Measurements from ENCODE around the gene DISP3.

The DISP3 gene

DNA sequence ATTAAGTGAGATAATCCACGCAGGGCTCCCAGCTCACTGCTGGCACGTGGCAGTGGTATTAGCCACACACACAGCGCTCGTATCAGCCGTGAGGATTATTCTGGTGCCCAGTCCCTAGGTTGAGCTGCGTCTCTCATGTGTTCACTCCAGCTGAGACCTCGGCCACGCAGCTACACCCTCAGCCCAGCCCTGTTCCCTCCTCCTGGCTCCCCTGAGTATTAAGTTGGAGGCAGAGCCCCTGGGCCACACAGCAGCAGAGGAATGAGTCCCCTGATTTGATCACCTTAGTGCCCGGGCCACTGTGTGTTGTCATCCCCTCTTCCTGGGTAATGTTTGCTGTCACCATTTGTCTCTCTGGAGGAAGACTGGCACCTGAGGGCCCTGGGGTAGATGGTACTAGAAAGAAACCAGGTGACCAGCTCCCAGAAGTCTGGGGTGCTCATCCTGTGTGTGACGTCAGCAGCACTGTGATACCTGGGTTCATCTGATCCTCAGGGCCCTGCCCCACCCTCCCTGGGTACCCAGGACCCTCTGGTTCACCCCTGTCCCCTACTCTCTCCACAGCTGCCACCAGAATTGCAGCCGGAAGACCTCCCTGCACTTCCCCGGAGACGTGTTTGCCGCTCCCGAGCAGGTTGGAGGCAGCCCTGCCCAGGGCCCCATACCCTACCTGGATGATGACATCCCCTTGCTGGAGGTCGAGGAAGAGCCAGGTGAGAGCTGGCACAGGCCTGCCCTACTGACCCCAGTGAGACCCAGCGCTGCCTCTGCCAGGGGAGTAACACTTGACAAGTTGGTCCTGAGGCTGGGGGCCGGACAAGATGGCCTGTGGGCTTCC lies 40.1 kb downstream of the DISP3 start:
- no peak for DNase-seq

DNA sequence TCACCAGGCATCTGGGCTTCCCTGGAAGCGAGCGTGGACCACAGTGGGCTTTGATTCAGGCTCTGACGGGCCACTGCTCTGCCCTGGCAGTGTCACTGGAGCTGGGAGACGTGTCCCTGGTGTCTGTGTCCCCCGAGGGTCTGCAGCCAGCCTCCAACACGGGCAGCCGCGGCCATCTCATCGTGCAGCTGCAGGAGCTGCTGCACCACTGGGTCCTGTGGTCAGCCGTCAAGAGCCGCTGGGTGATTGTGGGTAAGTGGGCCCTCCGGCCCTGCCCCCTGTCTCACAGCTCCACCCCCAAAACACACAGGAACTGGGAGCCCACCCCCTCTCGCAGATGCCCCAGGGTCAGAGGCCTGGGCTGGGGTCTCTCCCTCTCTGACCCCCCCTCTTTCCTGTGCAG lies 40.7 kb downstream of the DISP3 start:
- no peak for DNase-seq

DNA sequence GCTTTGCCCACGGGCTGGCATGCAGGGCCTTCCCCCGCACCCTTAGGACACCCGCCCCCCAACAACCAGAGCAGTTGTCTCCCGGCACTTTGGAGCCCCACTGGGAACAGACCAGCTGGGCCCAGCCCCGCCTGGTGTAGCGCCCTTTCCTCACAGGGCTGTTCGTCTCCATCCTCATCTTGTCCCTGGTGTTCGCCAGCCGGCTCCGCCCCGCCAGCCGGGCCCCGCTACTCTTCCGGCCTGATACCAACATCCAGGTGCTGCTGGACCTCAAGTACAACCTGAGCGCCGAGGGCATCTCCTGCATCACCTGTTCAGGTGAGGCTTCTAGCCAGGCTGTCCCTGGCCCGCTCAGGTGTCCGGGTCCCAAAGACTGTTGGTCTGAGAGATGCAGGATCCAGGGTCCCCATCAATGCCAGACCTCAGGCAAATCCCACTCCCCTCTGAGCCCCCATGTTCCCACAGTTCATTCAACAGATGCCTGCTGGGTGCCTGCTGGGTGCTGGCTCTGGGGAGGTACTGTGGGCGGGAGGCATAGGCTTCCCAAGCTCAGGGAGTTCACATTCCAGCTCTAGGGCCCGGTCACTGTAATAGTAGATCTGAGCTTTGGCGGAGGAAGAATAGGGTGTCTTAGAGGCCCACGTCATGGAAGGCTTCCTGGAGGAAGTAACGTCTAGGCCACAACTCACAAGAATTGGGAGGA lies 41.7 kb downstream of the DISP3 start:
- no peak for DNase-seq

DNA sequence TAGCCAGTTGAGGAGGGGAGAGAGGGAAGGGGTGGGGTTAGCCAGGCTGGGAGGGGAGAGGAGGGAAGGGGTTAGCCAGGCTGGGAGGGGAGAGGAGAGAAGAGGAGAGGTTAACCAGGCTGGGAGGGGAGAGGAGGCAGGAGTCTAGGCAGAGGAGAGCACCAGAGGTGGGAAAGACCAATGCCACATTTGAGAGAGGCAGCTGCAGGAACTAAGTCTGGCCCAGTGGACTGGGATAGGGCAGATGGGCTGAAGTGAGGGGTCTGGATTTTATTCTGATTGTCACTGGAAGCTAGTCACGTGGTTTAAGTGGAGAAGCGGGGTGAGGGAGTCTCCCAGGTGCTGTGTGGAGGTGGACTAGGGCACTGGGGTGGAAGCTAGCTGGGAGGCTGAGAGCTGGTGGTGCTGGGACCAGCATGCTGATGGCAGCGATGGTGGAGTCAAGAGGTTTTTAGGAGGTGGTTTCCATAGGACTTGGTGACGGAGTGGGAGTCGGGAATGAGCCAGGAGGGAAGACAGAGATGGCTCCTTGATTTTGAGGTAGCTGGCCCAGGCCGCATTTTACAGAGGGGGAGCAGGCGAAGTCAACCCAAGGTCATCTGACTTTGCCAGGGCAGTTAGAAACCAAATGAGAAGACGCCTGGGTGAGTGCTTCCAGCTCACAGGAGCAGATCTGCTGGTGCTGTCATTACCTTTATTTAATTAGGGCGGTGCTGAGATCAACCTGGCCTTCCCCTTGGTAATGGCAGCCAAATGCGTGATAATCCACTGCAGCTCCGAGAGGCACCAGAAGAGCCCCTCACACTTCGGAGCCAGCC lies 42.8 kb downstream of the DISP3 start:
- DNase-seq: no peak

DNA sequence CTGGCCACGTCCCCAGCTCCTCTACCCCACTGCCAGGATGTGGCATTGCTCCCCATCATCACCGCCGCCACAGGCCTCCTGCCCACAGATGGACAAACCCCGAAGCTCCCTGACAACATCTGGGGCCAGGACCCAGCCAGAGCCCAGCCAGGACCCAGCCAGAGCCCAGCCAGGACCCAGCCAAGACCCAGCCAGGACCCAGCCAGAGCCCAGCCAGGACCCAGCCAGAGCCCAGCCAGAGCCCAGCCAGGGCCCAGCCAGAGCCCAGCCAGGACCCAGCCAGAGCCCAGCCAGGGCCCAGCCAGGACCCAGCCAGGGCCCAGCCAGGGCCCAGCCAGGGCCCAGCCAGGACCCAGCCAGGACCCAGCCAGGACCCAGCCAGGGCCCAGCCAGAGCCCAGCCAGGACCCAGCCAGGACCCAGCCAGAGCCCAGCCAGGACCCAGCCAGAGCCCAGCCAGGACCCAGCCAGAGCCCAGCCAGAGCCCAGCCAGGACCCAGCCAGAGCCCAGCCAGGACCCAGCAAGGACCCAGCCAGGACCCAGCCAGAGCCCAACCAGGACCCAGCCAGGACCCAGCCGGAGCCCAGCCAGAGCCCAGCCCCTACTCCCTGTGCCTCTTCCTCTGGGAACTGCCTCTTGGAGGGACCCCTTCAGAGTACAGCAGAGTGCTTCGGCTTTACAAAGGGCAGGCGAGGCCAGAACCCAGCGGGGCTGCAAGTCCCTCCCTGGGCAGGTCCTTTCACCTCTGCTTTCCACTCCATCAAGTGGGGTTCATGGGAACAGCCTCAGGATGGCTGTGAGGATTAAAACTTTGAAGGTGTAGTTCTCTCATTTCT lies 43.7 kb downstream of the DISP3 start:
- no peak for DNase-seq

DNA sequence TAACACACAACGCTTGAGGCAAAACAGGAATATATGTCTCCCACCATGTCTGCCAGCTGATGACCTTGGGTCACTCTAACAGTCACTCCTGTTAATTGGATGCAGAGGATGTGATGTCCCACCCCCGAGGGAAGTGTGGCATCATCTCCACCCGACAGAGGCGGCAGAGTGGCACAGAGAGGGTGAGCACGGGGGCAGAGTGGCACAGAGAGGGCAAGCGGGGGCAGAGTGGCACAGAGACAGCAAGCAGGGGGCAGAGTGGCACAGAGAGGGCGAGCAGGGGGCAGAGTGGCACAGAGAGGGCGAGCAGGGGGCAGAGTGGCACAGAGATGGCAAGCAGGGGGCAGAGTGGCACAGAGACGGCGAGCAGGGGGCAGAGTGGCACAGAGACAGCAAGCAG lies 44.3 kb downstream of the DISP3 start:
- no peak for DNase-seq

DNA sequence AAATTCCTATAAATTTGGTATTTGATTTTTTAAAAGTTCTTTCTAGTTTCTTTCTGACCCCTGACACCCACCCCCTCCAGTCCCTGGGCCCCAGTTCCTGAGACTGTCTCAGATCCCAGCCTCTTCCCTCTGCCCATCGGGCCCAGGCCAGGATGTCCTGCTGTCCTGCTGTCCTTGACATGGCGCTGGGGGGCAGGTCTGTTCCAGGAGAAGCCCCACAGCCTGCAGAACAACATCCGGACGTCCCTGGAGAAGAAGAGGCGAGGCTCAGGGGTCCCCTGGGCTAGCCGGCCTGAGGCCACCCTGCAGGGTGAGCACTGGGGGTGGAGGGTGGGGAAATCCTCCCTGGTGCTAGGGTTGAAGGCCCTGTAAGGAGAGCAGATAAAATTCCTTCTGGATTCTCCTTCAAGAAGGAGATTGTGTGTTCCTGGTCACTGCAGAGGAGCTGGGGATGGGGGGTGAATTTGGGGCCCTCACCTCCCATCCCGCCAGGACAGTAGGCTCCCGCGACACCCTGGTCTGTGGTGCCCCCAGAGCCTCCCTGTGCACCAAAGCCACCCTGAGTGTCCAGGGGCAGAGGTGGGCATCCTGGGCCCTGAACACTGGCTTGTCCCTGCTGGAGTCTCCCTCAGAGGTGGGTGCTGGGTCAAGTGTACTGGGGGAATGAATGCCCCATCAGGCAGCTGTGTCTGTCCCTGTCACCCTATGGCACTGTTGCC lies 45.0 kb downstream of the DISP3 start:
- no peak for DNase-seq

DNA sequence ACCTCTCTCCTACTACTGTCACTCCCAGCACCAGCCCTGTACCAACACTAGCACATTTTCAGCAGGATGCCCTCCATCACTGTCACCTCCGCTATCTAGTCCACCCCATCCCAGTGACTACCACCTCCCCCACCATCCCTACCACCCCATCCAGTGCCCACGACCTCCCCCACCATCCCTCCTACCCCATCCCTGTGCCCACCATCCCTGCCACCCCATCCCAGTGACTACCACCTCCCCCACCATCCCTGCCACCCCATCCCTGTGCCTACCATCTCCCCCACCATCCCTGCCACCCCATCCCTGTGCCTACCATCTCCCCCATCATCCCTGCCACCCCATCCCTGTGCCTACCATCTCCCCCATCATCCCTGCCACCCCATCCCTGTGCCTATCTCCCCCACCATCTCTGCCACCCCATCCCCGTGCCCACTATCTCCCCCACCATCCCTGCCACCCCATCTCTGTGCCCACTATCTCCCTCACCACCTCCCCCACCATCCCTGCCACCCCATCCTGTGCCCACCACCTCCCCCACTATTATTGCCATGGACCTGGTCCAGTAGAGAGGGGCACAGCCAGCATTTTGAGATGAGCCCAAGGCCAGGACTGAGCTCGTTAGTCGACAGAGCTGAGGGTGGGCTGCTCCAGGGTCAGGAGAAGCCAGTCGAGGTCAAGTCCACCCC lies 45.7 kb downstream of the DISP3 start:
- DNase-seq: no peak

DNA sequence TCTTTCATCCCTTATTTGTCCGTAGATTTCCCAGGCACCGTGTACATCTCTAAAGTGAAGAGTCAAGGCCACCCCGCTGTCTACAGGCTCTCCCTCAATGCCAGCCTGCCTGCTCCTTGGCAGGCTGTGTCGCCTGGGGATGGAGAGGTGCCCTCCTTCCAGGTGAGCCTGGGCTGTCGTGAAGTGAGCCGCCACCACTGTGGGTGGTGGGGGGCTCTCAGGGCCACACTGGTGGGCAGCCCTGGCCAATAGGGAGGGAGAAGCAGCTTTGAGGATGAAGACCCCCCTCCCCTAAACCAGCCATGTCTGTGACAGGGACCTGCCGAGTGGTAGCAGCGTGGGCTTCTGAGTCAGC lies 46.2 kb downstream of the DISP3 start:
- DNase-seq: no peak

DNA sequence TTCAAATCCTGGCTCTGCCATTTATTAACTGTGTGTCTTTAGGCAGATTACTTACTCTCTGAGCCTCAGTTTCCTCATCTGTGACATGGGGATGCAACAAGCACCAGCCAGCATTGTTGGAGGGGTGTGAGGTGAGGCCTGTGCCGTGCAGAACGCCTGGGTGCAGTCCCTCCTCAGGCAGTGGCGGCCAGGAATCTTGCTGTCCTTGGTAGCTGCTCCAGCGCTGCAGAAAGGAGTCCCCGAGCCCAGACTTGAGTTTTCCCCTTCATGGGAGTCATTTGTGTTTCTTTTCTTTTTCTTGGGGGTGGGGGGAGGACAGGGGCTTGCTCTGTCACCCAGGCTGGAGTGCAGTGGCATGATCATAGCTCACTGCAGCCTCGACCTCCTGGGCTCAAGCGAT lies 46.6 kb downstream of the DISP3 start:
- DNase-seq: no peak

DNA sequence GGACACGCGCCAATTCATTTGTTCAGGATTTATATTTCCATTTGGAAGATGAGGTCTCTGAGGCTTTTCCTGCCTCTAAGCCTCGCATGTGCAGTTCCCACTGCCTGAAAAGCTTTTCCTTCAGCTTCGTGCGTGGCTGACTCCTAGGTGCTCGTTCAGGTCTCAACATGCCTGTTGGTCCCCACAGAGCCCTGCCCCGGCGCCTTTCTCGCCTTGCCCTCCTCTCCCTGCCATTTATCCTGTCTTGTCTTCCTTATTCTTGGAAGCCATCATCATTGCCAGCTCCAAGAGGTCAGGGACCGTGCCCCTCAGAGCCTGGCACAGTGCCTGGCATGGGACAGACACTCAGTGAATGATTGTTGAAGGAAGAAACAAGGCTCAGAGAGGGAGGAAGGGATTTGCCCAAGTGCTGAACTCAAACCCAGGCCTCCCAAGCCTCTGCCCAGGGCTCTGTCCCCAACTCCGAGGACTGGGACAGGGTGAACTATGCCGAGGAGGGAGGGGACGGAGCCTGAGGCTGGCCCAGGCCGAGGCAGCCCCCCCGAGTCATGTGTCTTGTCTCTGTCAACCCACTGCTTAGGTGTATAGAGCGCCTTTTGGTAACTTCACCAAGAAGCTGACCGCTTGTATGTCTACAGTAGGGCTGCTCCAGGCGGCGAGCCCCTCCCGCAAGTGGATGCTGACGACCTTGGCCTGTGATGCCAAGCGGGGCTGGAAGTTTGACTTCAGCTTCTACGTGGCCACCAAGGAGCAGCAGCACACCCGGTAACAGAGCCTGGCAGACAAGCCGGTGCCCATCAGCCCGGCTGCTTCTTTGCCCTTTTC lies 47.3 kb downstream of the DISP3 start:
- no peak for DNase-seq

DNA sequence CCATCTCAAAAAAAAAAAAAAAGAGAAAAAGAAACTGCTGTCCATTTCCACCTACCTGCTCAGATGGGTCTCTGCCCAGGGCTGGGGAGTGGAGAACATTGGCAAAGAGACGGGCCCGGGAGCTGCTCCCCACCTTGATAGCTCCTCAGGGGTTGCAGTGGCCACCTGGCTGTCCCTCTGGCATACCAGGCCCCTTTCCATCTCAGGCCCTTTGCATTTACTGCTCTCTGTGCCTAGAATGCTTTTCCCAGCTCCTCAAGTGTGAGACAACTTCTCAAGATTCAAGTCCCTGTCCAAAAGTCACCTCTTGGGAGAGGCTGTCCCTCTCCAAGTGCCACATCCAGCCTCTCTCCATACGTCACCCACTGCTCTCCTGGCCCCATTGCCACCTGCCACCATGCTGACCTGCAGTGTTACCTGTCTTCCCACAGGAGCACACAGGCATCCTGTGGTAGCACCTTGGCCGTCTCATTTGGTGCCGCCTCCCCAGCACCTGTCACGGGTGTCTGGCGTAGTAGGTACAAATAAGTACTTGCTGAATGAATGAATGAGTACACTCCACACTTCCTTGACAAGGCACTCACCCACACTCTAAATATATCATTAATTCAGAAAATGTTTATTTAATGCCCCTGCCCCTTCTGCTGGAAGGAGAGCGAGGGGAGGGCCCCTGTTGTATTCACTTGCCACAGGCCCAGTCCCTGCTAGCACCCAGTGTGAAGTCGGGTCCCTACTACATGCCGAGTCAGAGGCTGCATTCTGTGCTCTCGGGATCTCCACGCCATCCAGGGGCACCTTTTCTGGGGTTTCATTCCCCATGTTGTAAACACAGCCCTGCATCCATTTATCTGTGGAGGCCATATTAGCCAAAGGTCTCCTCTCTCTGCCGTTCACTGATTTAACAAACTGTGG lies 48.8 kb downstream of the DISP3 start:
- DNase-seq: no peak

DNA sequence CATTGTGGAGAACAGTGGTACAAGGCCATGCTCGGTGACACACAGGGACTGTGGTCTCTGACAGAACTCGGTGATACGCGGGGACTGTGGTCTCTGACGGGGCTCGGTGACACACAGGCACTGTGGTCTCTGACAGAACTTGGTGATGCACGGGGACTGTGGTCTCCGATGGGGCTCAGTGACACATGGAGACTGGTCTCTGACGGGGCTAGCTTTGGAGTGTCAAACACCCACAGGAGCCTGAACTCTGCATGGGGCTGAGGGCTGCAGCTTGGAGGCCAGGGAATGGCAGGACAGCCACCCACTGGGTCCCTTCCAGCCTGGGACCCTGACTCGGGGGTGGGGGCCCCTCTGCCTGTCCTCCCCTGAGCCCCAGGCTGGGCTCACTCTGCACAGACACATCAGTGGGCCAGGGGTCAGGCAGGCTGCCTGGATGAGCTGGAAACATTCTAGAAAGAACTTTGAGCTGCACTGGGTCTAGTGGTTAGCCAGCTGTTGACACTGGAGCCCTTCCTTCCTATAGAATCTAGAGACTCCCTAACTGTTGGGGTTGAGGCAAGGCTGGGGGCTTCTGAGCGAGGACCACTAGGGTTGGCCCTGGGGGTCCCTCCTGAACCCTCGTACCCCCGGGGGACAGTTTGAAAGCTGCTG lies 49.8 kb downstream of the DISP3 start:
- no peak for DNase-seq

DNA sequence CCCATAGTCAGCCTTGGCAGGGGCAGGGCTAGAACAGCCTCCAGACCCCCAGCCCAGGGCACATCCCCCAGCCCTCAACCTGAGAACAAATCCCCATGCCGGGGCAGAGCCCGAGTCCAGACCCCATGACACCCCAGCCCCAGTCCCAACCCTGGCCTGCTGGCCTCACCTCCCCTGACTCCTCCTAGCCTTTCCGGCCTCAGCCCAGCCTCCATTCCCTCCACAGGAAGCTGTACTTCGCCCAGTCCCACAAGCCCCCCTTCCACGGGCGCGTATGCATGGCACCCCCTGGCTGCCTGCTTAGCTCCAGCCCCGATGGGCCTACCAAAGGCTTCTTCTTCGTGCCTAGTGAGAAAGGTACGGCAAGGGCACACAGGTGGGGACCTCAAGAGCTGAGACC lies 50.4 kb downstream of the DISP3 start:
- DNase-seq: no peak

DNA sequence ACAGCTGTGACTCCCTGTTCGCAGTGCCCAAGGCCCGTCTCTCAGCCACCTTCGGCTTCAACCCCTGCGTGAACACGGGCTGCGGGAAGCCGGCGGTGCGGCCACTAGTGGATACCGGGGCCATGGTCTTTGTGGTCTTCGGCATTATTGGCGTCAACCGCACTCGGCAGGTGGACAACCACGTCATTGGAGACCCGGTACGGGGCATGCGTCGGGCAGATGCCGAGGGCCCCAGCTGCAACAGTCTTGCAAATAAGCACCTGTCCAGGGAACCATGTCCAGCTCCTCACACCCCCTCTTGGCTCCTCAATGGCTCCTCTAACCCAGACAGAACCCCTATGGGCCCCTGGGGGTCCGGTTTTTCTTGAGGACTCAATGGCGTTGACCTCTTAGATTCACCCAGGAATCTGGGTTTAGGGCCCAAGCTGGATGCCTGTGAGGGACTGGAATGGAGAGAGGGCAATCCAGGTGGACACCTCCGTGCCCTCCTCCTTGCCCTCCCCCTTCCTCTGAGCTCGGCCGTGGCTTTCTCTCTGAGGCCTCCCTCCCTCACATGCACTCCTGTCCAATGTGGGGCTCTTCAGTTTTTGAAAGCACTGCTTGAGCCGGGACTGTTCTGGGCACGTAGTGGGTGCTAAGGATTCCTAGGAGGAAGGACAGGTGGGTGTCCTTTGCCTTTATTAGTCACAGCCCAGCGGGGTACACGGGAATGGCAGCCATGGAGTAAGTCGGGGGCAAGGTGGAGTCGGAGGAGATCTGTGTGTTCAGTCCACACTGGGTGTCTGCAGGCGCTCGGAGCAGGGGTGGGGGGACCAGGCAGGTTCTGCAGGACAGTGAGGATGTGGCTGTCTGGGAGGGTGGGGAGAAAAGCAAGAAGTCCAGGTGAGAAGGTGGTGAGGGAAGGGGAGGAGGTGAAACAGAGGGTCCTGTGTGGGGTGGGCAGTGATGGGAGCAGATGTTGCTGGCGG lies 51.1 kb downstream of the DISP3 start:
- DNase-seq: no peak

DNA sequence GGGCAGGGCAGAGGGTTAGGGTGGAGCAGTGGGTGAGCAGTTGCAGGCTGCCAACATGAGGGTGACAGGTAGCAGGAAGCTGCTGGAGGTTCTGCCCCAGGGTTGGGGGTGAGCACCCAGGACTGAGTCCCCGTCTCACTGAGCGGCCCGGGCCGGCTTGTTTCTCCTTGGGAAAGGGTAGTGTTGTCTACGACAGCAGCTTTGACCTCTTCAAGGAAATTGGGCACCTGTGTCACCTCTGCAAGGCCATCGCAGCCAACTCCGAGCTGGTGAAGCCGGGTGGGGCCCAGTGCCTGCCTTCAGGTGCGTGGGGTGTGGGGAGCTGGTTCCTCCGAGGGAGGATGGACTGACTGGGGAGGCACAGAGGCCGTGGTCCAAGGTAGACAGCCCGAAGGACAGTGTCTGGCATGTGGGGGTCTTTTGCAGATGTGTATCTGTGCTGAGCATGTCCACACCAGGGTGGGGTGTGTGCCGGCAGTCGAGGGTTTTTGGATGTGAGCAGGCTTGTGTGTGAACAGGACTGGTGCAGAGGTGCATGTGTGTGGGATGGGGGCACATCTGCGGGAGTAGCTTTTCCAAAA lies 51.9 kb downstream of the DISP3 start:
- no peak for DNase-seq

DNA sequence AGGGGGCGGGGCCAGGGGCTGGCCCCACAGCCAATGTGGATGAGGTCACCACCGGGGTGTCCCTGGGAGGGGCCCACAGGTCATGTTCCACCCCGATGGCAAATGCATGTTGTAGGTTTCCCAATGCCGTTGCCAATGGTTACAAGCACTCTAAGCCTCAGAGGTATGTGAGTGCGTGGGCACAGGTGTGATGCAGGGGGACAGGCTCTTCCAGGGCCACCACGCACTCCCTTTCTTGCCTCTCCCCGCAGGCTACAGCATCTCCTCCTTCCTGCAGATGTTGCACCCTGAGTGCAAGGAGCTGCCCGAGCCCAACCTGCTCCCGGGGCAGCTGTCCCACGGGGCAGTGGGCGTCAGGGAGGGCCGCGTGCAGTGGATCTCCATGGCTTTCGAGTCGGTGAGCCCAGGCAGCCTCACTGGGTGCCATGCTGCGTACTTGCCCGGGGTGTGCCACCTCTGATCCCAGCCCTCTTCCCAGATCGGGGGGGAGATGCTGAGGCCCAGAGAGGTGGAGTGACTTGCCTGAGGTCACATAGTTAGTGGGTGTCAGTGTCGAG lies 52.4 kb downstream of the DISP3 start:
- no peak for DNase-seq

All from activated CD4-positive, alpha-beta T cell treated with anti-CD3 and anti-CD28 coated beads, Interleukin-2, amount 50 U/mL, for 16 hours (primary cell).